Germinal center (tissue), 1 donor: ENCODE data around the gene FHL1.
A peak's percentile ranks its signal among the peaks of the same experiment; 100 is the strongest.
"Not testable (repeated sequence)": the region's sequence is repeated elsewhere in the genome, so short reads cannot be mapped to it uniquely, and the experiment has no call there.

Experiments used
- DNase-seq: peaks from one replicate; pipeline ENCODE4 v3.0.0; 2012; ENCODE audit warnings: mixed read lengths, low spot score

Gene FHL1

GRCh38 chrX:136209016-136209738, 61.8 kb downstream of the FHL1 start:
- DNase-seq = peak; percentile 4

- DNase-seq = no peak
Observed at GRCh38 chrX:136209751-136210150, 62.4 kb downstream of the FHL1 start.

GRCh38 chrX:136210243-136210642, 62.9 kb downstream of the FHL1 start:
- peak; percentile 11 for DNase-seq

GRCh38 chrX:136210806-136211205, 63.5 kb downstream of the FHL1 start:
- DNase-seq = no peak

- DNase-seq = no peak
Observed at GRCh38 chrX:136211766-136212556, 64.6 kb downstream of the FHL1 start.

- DNase-seq = no peak
Observed at GRCh38 chrX:136212557-136213111, 65.3 kb downstream of the FHL1 start.

GRCh38 chrX:136214551-136214950, 67.2 kb downstream of the FHL1 start:
- no peak for DNase-seq

GRCh38 chrX:136215559-136215958, 68.2 kb downstream of the FHL1 start:
- no peak for DNase-seq

- no peak for DNase-seq
Observed at GRCh38 chrX:136219893-136220292, 72.6 kb downstream of the FHL1 start.

GRCh38 chrX:136220540-136220939, 73.2 kb downstream of the FHL1 start:
- no peak for DNase-seq

GRCh38 chrX:136220951-136221350, 73.6 kb downstream of the FHL1 start:
- no peak for DNase-seq

GRCh38 chrX:136221851-136222513, 74.6 kb downstream of the FHL1 start:
- no peak for DNase-seq

- DNase-seq = no peak
Observed at GRCh38 chrX:136227074-136227473, 79.7 kb downstream of the FHL1 start.

GRCh38 chrX:136227948-136228838, 80.9 kb downstream of the FHL1 start:
- DNase-seq = no peak

GRCh38 chrX:136228839-136229207, 81.5 kb downstream of the FHL1 start:
- no peak for DNase-seq

GRCh38 chrX:136237074-136237473, 89.7 kb downstream of the FHL1 start:
- no peak for DNase-seq

GRCh38 chrX:136237849-136238248, 90.5 kb downstream of the FHL1 start:
- DNase-seq = not testable (repeated sequence)

GRCh38 chrX:136246201-136246600, 98.9 kb downstream of the FHL1 start:
- no peak for DNase-seq

- peak; percentile 16 for DNase-seq
Observed at GRCh38 chrX:136250191-136251040, 103.1 kb downstream of the FHL1 start.
